LNCAP (cell line): ENCODE measurements around the gene ELP4.

ENCODE experiments used
- TF ChIP-seq, protein P1 (sequence below): fragments of 450-650 bp; IDR thresholded peaks from 2 replicates; pipeline ENCODE4 v1.5.1; 2017; ENCODE audit warnings: mild to moderate bottlenecking

Gene ELP4

GRCh38 chr11:31652528-31652927 lies 143.0 kb downstream of the ELP4 start:
- TF ChIP-seq, protein P1, sequence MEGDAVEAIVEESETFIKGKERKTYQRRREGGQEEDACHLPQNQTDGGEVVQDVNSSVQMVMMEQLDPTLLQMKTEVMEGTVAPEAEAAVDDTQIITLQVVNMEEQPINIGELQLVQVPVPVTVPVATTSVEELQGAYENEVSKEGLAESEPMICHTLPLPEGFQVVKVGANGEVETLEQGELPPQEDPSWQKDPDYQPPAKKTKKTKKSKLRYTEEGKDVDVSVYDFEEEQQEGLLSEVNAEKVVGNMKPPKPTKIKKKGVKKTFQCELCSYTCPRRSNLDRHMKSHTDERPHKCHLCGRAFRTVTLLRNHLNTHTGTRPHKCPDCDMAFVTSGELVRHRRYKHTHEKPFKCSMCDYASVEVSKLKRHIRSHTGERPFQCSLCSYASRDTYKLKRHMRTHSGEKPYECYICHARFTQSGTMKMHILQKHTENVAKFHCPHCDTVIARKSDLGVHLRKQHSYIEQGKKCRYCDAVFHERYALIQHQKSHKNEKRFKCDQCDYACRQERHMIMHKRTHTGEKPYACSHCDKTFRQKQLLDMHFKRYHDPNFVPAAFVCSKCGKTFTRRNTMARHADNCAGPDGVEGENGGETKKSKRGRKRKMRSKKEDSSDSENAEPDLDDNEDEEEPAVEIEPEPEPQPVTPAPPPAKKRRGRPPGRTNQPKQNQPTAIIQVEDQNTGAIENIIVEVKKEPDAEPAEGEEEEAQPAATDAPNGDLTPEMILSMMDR, result no peak

DNA sequence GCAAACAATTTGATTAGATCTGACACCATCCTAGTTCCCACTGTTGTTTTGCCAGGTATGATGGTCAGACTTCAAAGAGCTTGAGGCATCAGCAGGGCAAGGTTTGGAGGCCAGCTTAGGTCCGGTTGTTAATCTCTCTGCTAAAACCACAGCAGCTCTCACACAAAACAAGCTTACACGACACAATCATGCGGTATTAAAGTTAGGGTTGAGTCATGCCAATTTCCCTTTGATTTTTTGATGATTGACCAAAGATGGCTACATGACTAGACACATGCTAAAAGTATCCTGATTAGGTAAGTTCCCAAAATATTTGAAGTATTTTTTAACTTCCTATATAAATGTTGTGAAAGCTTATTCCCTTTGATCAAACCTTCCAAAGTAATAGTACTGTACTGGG lies 145.9 kb downstream of the ELP4 start:
- TF ChIP-seq, protein P1, result no peak

GRCh38 chr11:31656051-31656450 lies 146.5 kb downstream of the ELP4 start:
- TF ChIP-seq, protein P1, result no peak

DNA sequence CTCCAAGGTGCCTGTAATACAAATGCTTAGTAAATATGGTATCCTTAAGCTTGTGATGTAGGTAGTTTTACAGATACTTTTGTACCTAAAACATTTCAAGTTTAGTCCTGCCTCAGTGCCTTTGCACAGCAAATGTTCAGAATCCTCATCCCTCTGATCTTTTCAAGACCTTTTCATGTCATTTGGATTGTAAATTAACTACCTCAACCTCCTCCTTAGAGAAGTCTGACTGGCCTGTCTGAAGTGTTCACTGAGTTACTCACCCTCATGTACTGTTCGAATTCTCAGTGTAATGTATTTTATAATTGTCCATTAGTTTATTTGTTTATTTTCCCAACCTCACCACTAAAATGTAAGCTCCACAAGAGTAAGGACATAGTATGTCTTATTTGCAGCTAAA lies 147.5 kb downstream of the ELP4 start:
- TF ChIP-seq, protein P1, result no peak

GRCh38 chr11:31664129-31664528 lies 154.6 kb downstream of the ELP4 start:
- TF ChIP-seq, protein P1, result no peak

GRCh38 chr11:31664954-31665353 lies 155.4 kb downstream of the ELP4 start:
- TF ChIP-seq, protein P1, result no peak

DNA sequence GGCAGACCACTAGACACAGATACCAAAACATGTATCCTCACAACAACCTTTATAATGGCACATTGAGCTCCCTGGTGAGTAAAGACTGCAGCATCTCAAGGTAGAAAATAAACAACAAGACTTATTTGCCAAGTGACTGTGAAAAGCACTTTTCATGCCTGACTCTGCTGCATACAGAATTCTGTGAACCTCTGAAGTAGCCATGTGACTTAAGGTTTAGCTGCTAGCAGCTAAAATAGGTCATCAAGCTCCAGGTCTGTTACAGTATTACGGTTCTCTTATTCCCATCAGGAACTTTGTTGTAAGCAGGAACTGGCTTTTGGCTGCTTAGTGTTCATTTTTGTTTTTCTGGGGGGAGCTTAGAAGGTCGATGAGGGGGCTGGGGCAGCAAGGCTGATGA lies 162.1 kb downstream of the ELP4 start:
- TF ChIP-seq, protein P1, result no peak

GRCh38 chr11:31676280-31676982 lies 166.9 kb downstream of the ELP4 start:
- TF ChIP-seq, protein P1, result no peak
